UCSD-AML1 (cell line): Measurements from ENCODE around the gene MEI4.
"Not testable (repeated sequence)": the region's sequence is repeated elsewhere in the genome, so short reads cannot be mapped to it uniquely, and the experiment has no call there.

Experiments used
- DNase-seq: peaks from one replicate; lab custom pipeline; 2025; ENCODE audit not compliant: unreplicated experiment; lab: John Stamatoyannopoulos, UW

MEI4 gene

DNA sequence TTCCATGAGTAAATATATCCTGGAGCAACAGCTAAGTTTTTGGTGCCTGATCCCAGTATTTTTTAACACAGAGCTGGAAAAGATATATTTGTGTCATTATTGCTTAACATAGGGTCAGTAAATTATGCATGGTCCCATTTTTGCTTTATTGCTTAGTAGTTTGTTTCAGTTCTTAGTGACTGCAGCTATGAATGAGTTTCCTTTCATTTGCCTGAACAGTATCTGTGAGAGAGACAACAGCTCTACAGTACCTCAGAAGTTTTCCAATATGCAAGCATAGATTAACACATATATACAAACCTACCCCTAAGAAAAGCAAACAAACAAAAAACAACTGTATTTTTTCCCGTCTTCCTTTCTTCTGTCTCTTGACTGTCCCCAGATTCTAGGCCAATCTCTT, 160.3 kb downstream of the MEI4 start:
- no peak for DNase-seq

DNA sequence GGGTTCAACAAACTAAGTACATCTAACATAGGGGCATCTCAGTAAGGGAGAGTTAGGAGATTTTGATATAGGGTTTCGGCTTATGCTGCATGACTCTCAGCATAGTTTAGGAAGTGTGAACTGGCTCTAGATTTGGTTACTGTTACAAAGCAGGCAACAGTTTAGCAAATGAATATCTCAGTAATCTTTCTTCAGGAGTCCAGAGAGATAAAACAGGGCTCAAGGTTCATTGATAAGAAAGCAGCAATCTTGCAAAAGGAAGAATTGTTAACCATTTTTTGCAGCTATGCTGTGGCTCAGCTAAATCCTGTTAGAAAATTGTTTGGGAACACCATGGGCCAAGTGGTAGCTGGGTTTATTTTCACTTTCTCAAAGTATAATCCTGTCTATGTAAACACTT, 161.3 kb downstream of the MEI4 start:
- no peak for DNase-seq

DNA sequence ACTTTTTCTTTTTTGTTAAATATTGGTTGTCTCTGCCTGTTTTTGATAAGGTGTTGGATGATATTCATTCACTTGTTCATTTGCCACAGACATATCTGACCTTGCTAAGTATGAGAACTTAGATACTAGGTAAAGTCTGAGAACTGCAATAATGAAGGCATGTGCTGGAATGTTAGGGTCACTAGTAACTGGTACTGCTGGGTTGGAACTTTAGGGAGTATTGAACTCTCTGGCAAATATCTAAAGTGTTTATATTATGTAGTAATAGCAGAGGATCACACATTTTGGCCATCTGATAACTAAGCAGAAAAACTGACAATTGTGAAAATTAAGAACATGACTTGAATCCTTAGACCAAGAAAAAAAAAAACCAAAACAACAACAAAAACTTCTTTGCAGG, 162.7 kb downstream of the MEI4 start:
- no peak for DNase-seq

DNA sequence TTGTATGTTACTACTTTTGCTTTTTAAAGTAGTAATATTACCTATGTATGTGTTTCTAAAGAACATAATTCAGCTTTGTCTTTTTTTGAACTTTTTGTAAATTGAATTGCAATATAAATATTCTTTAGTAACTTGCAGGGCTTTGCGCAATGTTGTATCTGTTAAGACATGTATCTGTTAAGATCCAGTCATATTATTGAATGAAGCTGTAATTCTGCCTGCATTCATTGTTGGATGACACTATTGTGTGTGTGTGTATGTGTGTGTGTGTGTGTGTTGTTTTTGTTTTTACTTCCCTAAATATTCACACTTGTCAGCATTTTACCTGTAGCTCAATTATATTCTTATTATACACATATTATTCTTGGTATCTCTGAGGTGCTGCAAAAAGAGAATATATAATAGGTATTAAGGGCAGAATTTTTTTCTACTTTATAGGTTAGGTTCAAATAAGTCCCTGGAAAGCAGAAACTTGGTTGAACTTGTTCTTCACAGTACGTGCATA, 164.0 kb downstream of the MEI4 start:
- no peak for DNase-seq

DNA sequence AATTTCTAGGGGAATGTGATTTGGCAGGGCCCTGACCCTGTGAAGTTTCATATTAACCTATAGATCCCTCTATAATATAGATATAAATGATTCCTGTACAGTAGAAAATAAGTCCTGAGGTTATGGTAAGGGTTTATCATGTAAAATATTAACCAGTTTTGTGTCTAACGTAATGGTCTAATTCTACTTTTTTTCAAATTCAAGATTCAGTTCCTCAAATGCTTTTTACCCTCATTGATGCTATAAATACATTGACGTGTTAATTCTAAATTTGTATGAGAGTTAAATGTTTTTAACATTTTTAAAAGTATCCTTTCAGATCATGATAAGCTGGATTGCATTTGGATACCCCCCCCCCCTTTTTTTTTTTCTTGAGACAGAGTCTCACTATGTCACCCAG, 169.4 kb downstream of the MEI4 start:
- no peak for DNase-seq

DNA sequence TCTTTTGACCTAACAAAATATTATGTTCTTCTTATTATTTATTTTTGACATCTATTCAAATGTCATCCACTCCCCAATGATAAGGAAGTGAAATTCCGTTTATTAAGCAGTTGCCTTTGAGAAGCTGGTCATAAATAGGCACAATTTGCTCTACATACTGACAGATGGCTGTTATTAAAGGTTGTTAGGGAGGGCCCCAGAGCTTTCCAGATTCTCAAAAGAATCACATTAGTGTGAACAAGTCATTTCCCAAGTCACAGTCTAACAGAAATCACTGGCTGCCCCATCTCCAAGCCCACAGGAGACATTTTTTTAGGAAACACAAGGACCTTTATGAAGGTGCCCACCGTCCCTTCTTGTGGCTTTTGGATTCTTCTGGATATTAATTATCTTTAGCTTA, 172.4 kb downstream of the MEI4 start:
- DNase-seq = no peak

DNA sequence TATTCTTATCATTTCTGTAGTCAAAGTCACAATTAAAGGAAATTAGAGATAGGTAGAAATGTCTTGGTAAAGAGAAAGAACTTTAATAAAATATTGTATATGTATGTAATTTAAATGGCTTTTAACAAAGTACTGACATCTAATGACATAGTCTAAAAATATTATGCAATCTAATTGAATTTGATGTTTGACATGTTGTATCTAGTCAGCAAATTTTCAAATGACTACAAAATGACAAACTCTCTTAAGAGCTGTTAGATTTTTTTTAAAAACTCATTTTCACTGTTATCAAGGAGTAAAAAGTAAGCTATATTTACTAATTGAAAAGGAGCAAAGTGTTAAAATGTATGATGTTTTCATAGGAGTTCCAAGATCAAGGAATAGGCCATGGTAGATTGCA, 176.9 kb downstream of the MEI4 start:
- no peak for DNase-seq

DNA sequence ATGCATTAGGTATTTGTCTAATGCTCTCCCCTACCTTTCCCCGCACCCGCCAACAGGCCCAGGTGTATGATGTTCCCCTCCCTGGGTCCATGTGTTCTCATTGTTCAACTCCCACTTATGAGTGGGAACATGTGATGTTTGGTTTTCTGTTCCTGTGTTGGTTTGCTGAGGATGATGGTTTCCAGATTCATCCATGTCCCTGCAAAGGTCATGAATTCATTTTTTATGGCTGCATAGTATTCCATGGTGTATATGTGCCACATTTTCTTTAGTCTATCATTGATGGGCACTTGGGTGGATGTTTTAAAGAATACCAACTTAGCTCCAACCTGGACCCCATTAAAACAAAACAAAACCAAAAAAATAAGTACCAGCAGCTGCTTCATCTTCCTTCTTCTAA, 180.9 kb downstream of the MEI4 start:
- not testable (repeated sequence) for DNase-seq

DNA sequence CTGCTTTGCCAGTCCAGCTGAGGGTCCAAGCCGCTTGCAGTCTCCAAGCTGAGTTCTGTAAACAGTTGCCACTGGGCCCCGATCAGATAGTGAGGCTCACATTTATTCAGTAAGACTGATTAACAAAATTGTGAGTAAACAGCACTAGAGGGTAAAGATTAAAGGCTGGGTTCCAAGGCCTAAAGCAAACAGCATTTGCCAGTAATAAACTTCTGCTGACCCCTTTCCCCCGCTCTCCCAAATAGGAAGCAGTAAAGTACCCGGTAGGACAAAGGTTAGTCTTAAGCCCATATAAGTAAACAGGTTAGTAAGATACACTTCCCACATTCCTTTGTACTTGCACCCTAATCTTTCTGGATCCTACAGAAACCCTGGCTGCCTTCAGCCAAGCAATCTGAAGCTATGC, 181.8 kb downstream of the MEI4 start:
- DNase-seq = no peak

DNA sequence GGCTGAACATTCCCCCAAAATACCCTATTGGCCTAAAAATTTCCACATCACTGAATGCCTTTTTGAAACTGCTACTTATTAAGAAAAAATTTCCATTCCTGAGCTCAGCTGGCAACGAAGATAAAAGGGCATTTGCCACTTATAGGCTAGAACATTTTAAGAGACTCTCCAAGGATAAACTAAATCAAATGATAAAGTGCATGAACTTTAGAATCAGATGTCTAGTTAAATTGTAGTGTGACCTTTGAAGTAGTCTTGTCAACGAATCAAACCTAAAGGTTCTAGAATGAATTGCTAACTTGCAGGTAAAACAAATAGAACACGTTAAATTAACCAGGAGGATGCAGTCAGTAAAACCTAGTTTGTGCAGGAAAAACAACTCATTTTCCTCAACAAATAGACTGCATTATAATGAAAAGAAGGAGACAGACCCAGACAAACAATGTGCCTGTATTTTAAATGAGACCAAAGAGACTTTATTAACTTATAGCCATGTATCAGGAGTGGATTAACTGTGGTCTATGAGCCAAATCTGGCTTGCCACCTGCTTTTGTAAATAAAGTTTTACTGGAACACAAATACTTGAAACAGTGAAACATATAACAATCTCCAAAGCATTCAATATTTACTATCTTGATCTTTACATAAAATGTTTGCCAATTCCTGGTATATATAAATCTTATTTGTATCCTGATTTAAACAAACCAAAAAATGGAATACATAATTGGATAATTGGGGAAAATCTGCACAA, 184.4 kb downstream of the MEI4 start:
- no peak for DNase-seq

DNA sequence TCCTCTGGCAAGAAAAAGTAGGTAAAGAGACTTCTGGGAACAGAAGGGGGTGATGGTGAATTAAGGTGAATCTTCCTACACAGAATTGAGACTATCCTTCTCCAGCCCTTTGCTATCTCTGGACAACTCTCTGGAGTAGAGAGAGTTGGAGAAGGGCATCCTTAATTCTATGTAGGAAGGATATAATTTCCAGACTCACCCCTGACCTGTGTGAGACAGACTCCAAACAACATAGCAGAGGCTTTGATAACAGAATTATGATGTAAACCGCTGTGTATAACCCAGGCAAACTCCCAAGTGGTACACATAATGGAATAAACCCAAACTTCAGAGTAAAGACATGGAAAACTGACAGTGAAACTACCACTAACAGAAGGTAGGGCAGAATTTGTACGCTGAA, 186.5 kb downstream of the MEI4 start:
- no peak for DNase-seq

DNA sequence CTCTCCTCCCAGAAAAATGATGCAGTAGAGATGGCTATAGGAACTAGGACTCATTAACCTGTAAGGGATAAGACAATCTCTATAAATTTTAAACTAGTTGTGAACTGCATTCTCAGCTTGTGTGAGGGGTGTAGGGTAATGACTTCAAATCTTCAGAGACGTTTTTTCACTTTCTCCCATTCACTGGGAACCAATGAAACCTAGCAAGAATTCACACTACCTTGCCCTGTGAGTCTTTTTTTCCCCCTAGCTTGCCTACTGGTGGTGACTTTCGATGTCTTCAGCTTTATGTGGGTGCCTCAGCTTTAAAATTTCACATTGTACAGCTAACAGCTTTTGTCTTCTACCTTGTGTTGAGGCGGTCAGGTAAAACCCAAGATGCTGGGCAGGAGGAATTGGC, 192.0 kb downstream of the MEI4 start:
- no peak for DNase-seq

DNA sequence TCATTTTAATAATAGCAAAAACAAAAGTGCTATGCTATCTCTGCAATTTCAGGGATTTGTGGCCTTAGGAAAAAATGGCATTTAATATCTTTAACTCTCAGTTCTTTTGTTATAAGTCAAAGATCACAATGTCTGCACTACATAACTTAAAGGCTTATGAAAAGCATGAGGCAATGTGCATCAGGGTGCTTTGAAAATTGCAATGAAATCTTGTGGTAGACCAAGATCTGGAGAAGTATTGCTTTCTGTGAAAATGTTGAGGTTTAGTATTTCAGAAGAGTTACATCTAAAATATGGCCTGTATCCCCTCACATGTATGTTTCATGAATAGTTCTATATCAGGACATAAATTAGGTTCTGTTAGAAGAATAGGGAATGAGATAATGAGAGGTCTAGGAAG, 200.6 kb downstream of the MEI4 start:
- DNase-seq = no peak

DNA sequence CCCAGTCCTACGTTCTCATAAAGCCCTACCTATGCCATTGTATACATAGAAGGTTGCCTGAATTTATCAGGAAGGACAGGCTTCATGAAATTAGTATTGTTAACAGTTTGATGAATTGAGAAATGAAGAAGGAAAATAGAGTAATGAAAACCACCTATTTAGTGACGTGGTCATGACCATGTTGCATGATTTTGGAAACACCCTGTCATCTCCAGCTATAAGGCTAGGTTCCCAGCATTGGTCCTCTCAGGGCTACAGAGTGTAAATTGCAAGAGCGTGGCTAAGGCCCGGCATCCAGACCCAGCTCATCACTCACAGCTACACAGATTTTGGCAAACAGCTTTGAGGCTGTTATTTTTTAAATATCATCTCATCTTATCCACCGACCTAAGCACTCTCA, 203.6 kb downstream of the MEI4 start:
- DNase-seq = no peak

DNA sequence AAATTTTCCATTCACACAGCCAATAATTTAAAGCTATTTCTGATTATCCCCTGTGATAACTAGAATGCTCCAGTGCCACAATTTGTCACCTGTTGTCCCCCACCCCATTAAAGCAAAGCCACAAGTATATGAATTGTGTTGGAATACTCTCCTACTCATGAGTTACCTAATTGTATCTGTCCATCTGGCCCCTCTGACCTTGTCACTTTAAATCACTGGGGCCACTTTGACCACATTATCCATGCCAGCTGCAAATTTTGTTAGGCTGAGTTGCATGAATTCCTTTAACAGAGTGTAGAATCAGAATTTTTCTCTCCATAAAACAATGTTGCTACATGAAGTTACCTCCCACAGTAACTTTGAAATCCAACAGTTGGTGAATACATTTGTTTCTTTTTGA, 204.6 kb downstream of the MEI4 start:
- no peak for DNase-seq

DNA sequence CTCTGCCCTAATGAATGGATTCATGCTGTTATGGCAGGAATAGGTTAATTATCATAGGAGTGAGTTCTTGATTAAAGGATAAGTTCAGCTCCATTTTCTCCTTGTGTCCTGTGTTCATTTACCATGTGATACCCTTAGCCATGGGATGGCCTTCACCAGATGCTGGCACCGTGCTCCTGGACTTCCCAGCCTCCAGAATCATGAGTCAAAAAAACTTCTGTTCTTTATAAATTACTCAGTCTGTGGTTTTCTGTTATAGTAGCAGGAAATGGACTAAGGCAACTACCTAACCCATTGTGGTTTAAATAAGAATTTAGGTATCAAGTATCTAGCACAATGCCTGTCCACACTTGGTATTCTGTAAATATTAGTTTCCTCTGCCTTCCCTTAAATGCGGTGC, 223.5 kb downstream of the MEI4 start:
- no peak for DNase-seq

DNA sequence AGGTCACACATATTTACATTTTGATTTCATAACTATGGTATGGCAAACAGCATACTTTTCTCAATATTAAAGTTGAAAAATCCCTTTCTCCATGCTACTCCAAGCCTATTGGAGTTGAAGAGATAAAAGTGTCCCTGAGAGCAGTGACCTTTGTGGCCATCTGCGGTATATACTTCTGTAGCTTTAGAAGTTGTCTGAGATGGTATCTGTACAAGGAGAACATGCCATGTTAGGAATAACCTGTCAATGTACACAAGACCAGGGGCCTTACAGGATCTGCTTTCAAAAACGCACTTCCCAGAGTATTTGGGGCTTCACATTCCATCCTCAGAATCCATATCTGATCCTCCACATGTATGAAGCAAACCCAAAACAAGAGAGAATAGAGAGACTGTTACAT, 226.7 kb downstream of the MEI4 start:
- no peak for DNase-seq

DNA sequence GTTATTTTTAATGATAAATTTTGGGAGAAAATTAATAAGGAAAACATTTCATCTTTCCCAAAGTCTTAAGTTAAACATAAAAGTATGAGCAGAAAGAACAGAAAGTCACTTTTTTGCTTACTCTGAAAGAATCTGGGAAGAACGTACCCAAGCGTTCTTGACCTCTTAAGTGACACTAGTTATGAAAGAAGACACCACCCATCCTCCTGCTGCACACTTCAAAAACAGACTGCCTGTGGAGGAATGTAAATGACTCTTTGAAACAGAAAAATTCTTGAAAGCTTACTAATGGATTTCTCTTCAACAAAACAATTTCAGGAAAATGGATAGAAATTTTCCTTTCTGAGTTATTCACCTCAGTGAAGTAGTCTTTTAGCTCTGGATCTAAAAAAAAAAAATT, 227.7 kb downstream of the MEI4 start:
- no peak for DNase-seq

DNA sequence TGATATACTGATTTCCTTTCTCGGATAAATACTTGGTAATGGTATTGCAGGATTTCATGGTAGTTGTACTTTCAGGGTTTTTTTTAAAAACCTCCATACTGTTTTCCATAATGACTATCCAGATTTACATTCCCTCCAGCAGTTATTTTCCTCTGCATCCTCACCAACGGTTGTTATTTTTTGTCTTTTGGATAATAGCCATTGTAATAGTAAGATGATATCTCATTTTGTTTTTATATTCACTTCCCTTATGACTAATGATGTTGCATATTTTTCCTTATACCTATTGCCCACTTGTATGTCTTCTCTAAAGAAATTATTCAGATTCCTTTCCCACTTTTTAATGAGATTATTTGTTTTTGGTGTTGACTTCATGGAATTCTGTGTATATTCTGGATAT, 231.0 kb downstream of the MEI4 start:
- no peak for DNase-seq

DNA sequence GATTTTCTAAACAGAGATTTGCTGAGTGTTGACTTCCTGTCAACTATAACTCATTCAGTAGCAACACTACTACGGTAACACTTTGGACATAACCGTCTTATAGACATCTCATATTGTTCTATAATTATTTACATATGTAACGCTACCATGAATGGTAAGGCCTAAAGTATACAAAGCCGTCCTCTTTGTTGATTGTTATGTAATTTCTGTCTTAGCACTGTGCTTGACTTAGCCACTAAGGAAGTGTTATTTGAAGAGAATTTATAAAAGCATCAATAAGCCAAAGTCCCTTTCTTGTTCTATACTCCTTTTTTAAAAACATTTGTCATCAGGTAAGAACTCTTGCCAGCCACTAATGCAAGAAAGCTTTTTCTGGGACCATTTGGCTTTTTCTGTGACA, 240.6 kb downstream of the MEI4 start:
- no peak for DNase-seq

DNA sequence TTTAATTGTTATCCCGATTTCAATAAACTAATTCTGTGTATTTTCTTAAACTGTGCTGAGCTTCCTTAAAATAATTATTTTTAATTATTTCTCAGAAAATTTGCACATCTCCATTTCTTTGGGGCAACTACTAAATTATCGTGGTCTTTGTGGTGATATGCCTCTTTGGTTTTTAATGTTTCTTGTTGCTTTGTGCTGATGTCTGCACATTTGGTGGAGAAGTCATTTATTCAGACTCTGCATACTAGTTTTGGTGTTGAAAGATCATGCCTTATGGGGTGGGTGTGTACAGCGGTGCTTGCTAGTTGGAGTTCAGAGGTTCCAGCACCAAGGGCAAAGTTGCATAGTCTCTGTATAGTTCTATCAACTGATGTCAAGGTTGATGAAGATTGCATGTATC, 253.2 kb downstream of the MEI4 start:
- no peak for DNase-seq

DNA sequence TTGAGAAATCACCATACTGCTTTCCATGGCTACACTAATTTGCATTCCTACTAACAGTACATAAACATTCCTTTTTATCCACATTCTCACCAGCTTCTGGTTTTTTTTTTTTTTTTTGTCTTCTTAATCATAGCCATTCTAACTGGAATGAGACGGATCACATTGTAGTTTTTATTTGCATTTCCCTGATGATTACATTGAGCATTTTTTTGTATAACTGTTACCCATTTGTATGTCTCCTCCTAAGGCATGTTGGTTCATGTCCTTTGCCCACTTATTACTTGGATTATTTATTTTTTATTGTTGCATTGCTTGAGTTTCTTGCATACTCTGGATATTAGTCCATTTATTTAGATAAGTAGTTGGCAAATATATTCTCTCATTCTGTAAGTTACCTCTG, 258.0 kb downstream of the MEI4 start:
- DNase-seq = no peak

DNA sequence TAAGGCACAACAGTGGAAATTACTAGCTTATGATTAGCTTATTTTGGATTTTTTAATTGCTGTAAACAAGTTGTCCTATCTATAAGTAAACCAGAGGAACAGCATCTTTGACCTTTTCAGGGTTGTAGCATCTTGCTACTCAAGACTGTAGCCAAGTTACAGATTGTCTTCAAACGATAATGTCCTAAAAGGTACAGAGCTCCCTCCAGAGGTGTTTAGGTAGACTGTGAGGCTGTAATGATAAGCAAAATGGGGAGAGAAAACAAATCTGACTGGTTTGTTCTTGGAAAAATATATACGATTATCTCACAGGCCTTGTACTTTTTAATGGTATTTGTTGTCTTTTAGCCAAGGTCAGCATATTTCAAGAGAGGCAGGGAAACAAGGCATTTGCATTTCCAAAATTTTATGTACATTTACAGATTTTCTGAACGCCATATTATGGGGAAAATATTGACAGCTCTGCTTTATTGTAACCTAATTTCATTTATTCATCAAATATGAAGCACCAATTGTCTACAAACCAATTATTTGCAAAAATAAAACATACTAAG, 273.4 kb downstream of the MEI4 start:
- no peak for DNase-seq
